ENCODE measurements around the gene MED29.

DNA sequence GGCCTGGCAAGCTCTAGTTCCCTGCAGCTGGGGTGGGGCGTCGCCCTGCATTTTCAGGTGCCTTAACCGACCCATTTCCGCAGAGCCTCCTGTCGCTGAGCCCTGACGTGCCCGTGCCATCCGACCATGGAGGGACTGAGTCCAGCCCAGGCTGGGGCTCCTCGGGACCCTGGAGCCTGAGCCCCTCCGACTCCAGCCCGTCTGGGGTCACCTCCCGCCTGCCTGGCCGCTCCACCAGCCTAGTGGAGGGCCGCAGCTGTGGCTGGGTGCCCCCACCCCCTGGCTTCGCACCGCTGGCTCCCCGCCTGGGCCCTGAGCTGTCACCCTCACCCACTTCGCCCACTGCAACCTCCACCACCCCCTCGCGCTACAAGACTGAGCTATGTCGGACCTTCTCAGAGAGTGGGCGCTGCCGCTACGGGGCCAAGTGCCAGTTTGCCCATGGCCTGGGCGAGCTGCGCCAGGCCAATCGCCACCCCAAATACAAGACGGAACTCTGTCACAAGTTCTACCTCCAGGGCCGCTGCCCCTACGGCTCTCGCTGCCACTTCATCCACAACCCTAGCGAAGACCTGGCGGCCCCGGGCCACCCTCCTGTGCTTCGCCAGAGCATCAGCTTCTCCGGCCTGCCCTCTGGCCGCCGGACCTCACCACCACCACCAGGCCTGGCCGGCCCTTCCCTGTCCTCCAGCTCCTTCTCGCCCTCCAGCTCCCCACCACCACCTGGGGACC is 16.6 kb downstream of the MED29 start:
- TF ChIP-seq, protein P1, sequence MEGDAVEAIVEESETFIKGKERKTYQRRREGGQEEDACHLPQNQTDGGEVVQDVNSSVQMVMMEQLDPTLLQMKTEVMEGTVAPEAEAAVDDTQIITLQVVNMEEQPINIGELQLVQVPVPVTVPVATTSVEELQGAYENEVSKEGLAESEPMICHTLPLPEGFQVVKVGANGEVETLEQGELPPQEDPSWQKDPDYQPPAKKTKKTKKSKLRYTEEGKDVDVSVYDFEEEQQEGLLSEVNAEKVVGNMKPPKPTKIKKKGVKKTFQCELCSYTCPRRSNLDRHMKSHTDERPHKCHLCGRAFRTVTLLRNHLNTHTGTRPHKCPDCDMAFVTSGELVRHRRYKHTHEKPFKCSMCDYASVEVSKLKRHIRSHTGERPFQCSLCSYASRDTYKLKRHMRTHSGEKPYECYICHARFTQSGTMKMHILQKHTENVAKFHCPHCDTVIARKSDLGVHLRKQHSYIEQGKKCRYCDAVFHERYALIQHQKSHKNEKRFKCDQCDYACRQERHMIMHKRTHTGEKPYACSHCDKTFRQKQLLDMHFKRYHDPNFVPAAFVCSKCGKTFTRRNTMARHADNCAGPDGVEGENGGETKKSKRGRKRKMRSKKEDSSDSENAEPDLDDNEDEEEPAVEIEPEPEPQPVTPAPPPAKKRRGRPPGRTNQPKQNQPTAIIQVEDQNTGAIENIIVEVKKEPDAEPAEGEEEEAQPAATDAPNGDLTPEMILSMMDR (IDR thresholded peaks at IDR 0.05), result no peak
- TF ChIP-seq EZH2 (IDR thresholded peaks at IDR 0.05), result no peak
